Fibroblast of lung (primary cell): ENCODE results near the gene HSF4.

Experiments used
- CTCF ChIP-seq, 2 donors: IDR thresholded peaks in 1 of 2; conservative IDR thresholded peaks in 1 of 2; 1 replicate in 1 of 2; 2 replicates in 1 of 2; pipeline ENCODE4 v1.5.1; 2011 to 2012; ENCODE audit warnings: low read length in 2 of 2, control low read depth in 1 of 2, inconsistent platforms in 1 of 2, low read depth in 1 of 2, mild to moderate bottlenecking in 1 of 2
- EZH2 ChIP-seq: IDR thresholded peaks from 2 replicates; pipeline ENCODE4 v1.5.1; 2012; ENCODE audit warnings: low read length, control low read depth, mild to moderate bottlenecking; ENCODE audit errors: missing control alignments

- TF ChIP-seq CTCF (conservative IDR thresholded peaks at IDR 0.05 in 1 of 2, IDR thresholded peaks at IDR 0.05 in 1 of 2; ENCODE audit: low read depth in 1 of 2, low read length in 2 of 2), result no peak
- no peak for TF ChIP-seq EZH2
Measured at GRCh38 chr16:67157106-67157748, 7.3 kb upstream of the HSF4 start.
